SK-N-SH (cell line): ENCODE measurements around the gene ADPRH. TPM values are rescaled to one million over a fixed set of nuclear protein-coding genes. Genes with fewer than 3 reads are reported as not detected.

Experiments
- CTCF ChIA-PET: fragments of 300-600, 350-600 bp; formaldehyde crosslinking; extraction: SDS; loops from one replicate; lab custom pipeline; 2021; lab: Yijun Ruan, JAX
- POLR2A ChIA-PET: fragments of 350-600 bp; sonication (Branson Sonifier 250); formaldehyde crosslinking; extraction: SDS; loops from one replicate; lab custom pipeline; 2020; ENCODE audit warnings: antibody characterized with exemption, inconsistent platforms; lab: Yijun Ruan, JAX
- DNase-seq: peaks from one replicate; pipeline ENCODE4 v3.0.0; 2012
- H2AFZ ChIP-seq: fragments of 200-600 bp; sonication (generic); 2 replicates; pipeline ENCODE4 v1.8.1; 2016; ENCODE audit warnings: antibody characterized with exemption, mild to moderate bottlenecking, low read depth
- H3F3A ChIP-seq: fragments of 200-600 bp; sonication (generic); replicated peaks from 2 replicates; pipeline ENCODE3; 2016; ENCODE audit warnings: antibody characterized with exemption, mild to moderate bottlenecking; ENCODE audit not compliant: insufficient read depth
- H3K27ac ChIP-seq, 2 experiments: fragments of 200-500 bp in 1 of 2; fragments of 200-600 bp in 1 of 2; sonication (Bioruptor generic) in 1 of 2; sonication (generic), shearing (Covaris generic) in 1 of 2; 2 replicates each; pipeline versions ENCODE4 v1.5.1 to v1.6.1; 2014 to 2016; ENCODE audit warnings: low read depth in 2 of 2, inconsistent platforms in 1 of 2, low read length in 1 of 2, mild to moderate bottlenecking in 1 of 2, mixed read lengths in 1 of 2
- H3K27me3 ChIP-seq: fragments of 200-600 bp; sonication (generic), shearing (Covaris generic); 2 replicates; pipeline ENCODE4 v1.6.1; 2016; ENCODE audit warnings: mixed run types; ENCODE audit not compliant: insufficient read depth
- H3K36me3 ChIP-seq, 2 experiments: fragments of 200-500 bp in 1 of 2; fragments of 200-600 bp in 1 of 2; sonication (Bioruptor generic) in 1 of 2; sonication (generic) in 1 of 2; replicated peaks in 1 of 2; 2 replicates each; pipeline versions ENCODE3 to v1.5.1; 2014 to 2016; ENCODE audit warnings: low read length in 1 of 2, mild to moderate bottlenecking in 1 of 2; ENCODE audit not compliant: insufficient read depth in 2 of 2, control insufficient read depth in 1 of 2
- H3K4me1 ChIP-seq, 2 experiments: fragments of 200-500 bp in 1 of 2; fragments of 200-600 bp in 1 of 2; sonication (Bioruptor generic) in 1 of 2; sonication (generic), shearing (Covaris generic) in 1 of 2; 2 replicates each; pipeline versions ENCODE4 v1.5.1 to v1.6.1; 2014 to 2016; ENCODE audit warnings: low read depth in 1 of 2, low read length in 1 of 2, mixed run types in 1 of 2; ENCODE audit not compliant: insufficient read depth in 2 of 2, control insufficient read depth in 1 of 2
- H3K4me2 ChIP-seq: fragments of 200-600 bp; sonication (generic), shearing (Covaris generic); 2 replicates; pipeline ENCODE4 v1.6.1; 2017; ENCODE audit warnings: mixed run types
- H3K4me3 ChIP-seq, 2 experiments: fragments of 200-500 bp in 1 of 2; fragments of 200-600 bp in 1 of 2; sonication (Bioruptor generic) in 1 of 2; sonication (generic), shearing (Covaris generic) in 1 of 2; 2 replicates each; pipeline versions ENCODE4 v1.5.1 to v1.8.1; 2014 to 2016; ENCODE audit warnings: low read depth in 2 of 2, inconsistent platforms in 1 of 2, low read length in 1 of 2, mild to moderate bottlenecking in 1 of 2, mixed read lengths in 1 of 2, moderate library complexity in 1 of 2
- H3K79me2 ChIP-seq: fragments of 200-600 bp; sonication (generic); 2 replicates; pipeline ENCODE4 v1.8.1; 2017; ENCODE audit warnings: mild to moderate bottlenecking; ENCODE audit not compliant: insufficient read depth
- H3K9ac ChIP-seq: fragments of 200-600 bp; sonication (generic); 2 replicates; pipeline ENCODE4 v1.6.1; 2017; ENCODE audit warnings: mixed run types
- H3K9me2 ChIP-seq: fragments of 200-600 bp; sonication (generic); 2 replicates; pipeline ENCODE4 v1.6.1; 2017; ENCODE audit warnings: mixed run types
- H3K9me3 ChIP-seq: fragments of 200-600 bp; sonication (generic); 2 replicates; pipeline ENCODE4 v1.6.1; 2017; ENCODE audit warnings: mixed run types, mild to moderate bottlenecking, moderate library complexity
- H4K20me1 ChIP-seq: fragments of 200-600 bp; sonication (generic); 2 replicates; pipeline ENCODE4 v1.6.1; 2017; ENCODE audit warnings: mild to moderate bottlenecking, mixed run types; ENCODE audit not compliant: insufficient read depth
- CTCF ChIP-seq: fragments of 200-600 bp; sonication (generic); IDR thresholded peaks from 2 replicates; pipeline ENCODE4 v1.6.1; 2017; ENCODE audit warnings: antibody characterized with exemption, mild to moderate bottlenecking, moderate library complexity
- ELF1 ChIP-seq: IDR thresholded peaks from 2 replicates; pipeline ENCODE4 v1.4.0; 2012
- EZH2phosphoT487 ChIP-seq: fragments of 200-600 bp; sonication (generic); IDR thresholded peaks from 2 replicates; pipeline ENCODE4 v1.6.1; 2017; ENCODE audit warnings: low read depth, mixed run types, mild to moderate bottlenecking, antibody characterized with exemption, moderate library complexity, borderline replicate concordance
- GATA2 ChIP-seq: sonication (generic); formaldehyde crosslinking; IDR thresholded peaks from 2 replicates; pipeline ENCODE4 v1.5.0; 2020; ENCODE audit warnings: mild to moderate bottlenecking, missing genetic modification reagents
- MEF2A ChIP-seq: IDR thresholded peaks from 2 replicates; pipeline ENCODE4 v1.4.0; 2012; ENCODE audit warnings: low read depth, borderline replicate concordance
- MXI1 ChIP-seq: IDR thresholded peaks from 2 replicates; pipeline ENCODE4 v1.6.1; 2012; ENCODE audit warnings: mild to moderate bottlenecking, low read depth, low read length, improper control_type of control experiment
- NRF1 ChIP-seq: IDR thresholded peaks from 2 replicates; pipeline ENCODE4 v1.6.1; 2012; ENCODE audit warnings: low read depth, mild to moderate bottlenecking, low read length
- PBX3 ChIP-seq: IDR thresholded peaks from 2 replicates; pipeline ENCODE4; 2012
- POLR2AphosphoS5 ChIP-seq: IDR thresholded peaks from 2 replicates; pipeline ENCODE4 v1.6.1; 2012; ENCODE audit warnings: low read depth, low read length
- RCOR1 ChIP-seq: fragments of 150-350 bp; IDR thresholded peaks from 2 replicates; pipeline ENCODE4 v1.6.1; 2017; ENCODE audit warnings: antibody characterized with exemption, low read length
- REST ChIP-seq: IDR thresholded peaks from 2 replicates; pipeline ENCODE4 v1.6.1; 2012; ENCODE audit warnings: mild to moderate bottlenecking, low read depth, low read length, moderate library complexity
- TAF1 ChIP-seq: IDR thresholded peaks from 2 replicates; pipeline ENCODE4 v1.6.1; 2012; ENCODE audit warnings: low read depth, mild to moderate bottlenecking, low read length, moderate library complexity, borderline replicate concordance
- TCF12 ChIP-seq: IDR thresholded peaks from 2 replicates; pipeline ENCODE4 v1.4.0; 2012
- USF2 ChIP-seq: fragments of 150-350 bp; IDR thresholded peaks from 2 replicates; pipeline ENCODE4 v1.6.1; 2017; ENCODE audit warnings: antibody characterized with exemption, low read length, low read depth, borderline replicate concordance
- YY1 ChIP-seq: IDR thresholded peaks from 2 replicates; pipeline ENCODE4 v1.4.0; 2012; ENCODE audit warnings: low read depth, mild to moderate bottlenecking
- WGBS: methylation state at CpG from one replicate; pipeline ENCODE4 v1.1.6; 2017; ENCODE audit warnings: low lambda C conversion rate; 5-methylcytosine and 5-hydroxymethylcytosine counted together
- polyA plus RNA-seq, 3 experiments: library from polyadenylated mRNA; depleted of rRNA; stranded (reverse); fragments of >200 nt; gene quantifications; 2 replicates each; pipeline ENCODE4 v1.2.3, GENCODE V29; 2012

The ADPRH gene
- polyA plus RNA-seq, 1 of the 3 experiments (the other 2 are of a cell fraction), result not detected

GRCh38 chr3:119590706-119591105 lies 11.4 kb downstream of the ADPRH start (continued):
- TF ChIP-seq GATA2 (CRISPR knock-in tag) (no peak), RCOR1 (no peak), POLR2AphosphoS5 (no peak), TAF1 (no peak), NRF1 (no peak)

- ChIA-PET POLR2A (no interaction called here), CTCF (no interaction called here)
- H3F3A ChIP-seq, result no peaks in the 10 kb centered on the region
- no peak overlapping the region for H3K27ac ChIP-seq
- no peak overlapping the region for H3K4me3 ChIP-seq
- H3K9me2 ChIP-seq, result no peaks in the 10 kb centered on the region
- no peak overlapping the region for H2AFZ ChIP-seq
- TF ChIP-seq TCF12, result no peak
- TF ChIP-seq RCOR1, result no peak
- TF ChIP-seq USF2, result no peak
- no peak for TF ChIP-seq POLR2AphosphoS5
- no peak for TF ChIP-seq EZH2phosphoT487
- no peak for TF ChIP-seq ELF1
- TF ChIP-seq TAF1, result no peak
- no peak for TF ChIP-seq PBX3
- TF ChIP-seq CTCF, result no peak
- no peak for TF ChIP-seq REST
- TF ChIP-seq YY1, result no peak
- TF ChIP-seq MEF2A, result no peak
- no peak for TF ChIP-seq MXI1
- no peak overlapping the region for H3K9ac ChIP-seq
- no peaks in the 10 kb centered on the region for H4K20me1 ChIP-seq
- H3K4me2 ChIP-seq, result no peak overlapping the region
- H3K27me3 ChIP-seq, result no peaks in the 10 kb centered on the region
- no peaks in the 10 kb centered on the region for H3K79me2 ChIP-seq
- WGBS, result 59% methylated on average over 1 of the region's 1 CpG
- no peak for DNase-seq
- H3K9me3 ChIP-seq, result no peaks in the 10 kb centered on the region
- no peaks in the 10 kb centered on the region for H3K36me3 ChIP-seq
- H3K4me1 ChIP-seq, result peaks cover 0 to 9% of the 10 kb centered on the region in 2 experiments; a peak in 1 of 4 replicates
Measured at GRCh38 chr3:119592861-119593260, 13.6 kb downstream of the ADPRH start.
